GM18498 (cell line): ENCODE data around the gene POLR1B.
A peak's percentile ranks its signal among the peaks of the same experiment; 100 is the strongest.
"Not testable (repeated sequence)": the region's sequence is repeated elsewhere in the genome, so short reads cannot be mapped to it uniquely, and the experiment has no call there.

ENCODE experiments used
- ATAC-seq: cut with Tn5 transposase; IDR thresholded peaks from one replicate; pipeline ENCODE4 v1.9.1; 2021; ENCODE audit warnings: mild to moderate bottlenecking, moderate library complexity; ENCODE audit not compliant: unreplicated experiment

POLR1B gene, protein sequence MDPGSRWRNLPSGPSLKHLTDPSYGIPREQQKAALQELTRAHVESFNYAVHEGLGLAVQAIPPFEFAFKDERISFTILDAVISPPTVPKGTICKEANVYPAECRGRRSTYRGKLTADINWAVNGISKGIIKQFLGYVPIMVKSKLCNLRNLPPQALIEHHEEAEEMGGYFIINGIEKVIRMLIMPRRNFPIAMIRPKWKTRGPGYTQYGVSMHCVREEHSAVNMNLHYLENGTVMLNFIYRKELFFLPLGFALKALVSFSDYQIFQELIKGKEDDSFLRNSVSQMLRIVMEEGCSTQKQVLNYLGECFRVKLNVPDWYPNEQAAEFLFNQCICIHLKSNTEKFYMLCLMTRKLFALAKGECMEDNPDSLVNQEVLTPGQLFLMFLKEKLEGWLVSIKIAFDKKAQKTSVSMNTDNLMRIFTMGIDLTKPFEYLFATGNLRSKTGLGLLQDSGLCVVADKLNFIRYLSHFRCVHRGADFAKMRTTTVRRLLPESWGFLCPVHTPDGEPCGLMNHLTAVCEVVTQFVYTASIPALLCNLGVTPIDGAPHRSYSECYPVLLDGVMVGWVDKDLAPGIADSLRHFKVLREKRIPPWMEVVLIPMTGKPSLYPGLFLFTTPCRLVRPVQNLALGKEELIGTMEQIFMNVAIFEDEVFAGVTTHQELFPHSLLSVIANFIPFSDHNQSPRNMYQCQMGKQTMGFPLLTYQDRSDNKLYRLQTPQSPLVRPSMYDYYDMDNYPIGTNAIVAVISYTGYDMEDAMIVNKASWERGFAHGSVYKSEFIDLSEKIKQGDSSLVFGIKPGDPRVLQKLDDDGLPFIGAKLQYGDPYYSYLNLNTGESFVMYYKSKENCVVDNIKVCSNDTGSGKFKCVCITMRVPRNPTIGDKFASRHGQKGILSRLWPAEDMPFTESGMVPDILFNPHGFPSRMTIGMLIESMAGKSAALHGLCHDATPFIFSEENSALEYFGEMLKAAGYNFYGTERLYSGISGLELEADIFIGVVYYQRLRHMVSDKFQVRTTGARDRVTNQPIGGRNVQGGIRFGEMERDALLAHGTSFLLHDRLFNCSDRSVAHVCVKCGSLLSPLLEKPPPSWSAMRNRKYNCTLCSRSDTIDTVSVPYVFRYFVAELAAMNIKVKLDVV

GRCh38 chr2:112542123-112542983 lies at the start of gene POLR1B:
TSS of gene POLR1B (plus strand) at chr2:112542465. CDS start at chr2:112542495, 30 bp downstream.
- peak; percentile 84 for ATAC-seq

GRCh38 chr2:112493048-112493447 lies 49.2 kb upstream of the POLR1B start:
- no peak for ATAC-seq

GRCh38 chr2:112493858-112494648 lies 48.2 kb upstream of the POLR1B start:
- ATAC-seq = no peak

DNA sequence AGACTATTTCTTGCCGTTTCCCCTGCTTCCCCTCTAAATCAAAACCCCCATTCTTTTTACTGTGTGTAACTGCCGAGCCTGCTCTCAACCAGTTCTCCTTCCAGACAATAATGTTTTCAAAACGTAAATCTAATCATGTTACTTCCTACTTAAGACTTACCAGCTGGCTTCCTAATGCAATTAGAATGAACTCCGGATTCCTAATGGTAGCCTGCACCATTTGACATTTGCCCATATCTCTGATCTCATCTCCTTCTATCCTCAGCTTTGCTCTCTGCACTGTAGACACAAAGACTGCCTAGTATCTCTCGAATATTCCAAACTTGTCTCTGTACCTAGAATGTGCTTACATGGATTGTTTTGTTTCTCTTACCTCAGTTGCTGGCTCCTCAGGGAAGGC lies 47.4 kb upstream of the POLR1B start:
- no peak for ATAC-seq

- not testable (repeated sequence) for ATAC-seq
These were observed 46.4 kb upstream of the POLR1B start for GRCh38 chr2:112495878-112496277.

DNA sequence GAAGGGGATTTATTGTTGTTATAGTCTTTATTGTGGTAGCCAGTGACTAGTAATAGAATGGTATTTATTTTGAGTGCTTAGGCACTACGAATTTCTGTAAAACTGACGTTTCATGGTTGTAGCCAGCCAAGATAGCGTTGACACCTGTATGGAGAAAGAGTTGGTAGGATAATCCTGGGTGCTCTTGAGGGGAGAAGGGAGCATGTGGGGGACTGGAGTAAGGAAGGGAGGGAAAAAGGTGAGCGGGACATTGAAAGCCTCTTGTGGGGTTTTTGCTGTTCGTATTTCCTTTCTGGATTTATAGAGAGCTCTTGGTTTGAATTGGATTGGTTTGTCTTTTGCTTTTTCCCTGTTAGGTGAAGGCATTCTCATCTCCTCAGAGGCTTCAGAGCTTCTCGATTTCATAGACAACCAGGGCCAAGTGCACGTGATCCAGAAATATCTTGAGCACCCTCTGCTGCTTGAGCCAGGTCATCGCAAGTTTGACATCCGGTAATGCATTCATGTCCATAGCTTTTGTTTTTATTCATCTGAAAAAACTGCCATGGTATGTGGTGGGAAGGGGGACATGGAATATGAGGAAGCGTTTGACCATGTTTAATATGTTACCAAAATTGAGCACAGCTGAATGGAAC lies 41.3 kb upstream of the POLR1B start:
- ATAC-seq = peak; percentile 58

DNA sequence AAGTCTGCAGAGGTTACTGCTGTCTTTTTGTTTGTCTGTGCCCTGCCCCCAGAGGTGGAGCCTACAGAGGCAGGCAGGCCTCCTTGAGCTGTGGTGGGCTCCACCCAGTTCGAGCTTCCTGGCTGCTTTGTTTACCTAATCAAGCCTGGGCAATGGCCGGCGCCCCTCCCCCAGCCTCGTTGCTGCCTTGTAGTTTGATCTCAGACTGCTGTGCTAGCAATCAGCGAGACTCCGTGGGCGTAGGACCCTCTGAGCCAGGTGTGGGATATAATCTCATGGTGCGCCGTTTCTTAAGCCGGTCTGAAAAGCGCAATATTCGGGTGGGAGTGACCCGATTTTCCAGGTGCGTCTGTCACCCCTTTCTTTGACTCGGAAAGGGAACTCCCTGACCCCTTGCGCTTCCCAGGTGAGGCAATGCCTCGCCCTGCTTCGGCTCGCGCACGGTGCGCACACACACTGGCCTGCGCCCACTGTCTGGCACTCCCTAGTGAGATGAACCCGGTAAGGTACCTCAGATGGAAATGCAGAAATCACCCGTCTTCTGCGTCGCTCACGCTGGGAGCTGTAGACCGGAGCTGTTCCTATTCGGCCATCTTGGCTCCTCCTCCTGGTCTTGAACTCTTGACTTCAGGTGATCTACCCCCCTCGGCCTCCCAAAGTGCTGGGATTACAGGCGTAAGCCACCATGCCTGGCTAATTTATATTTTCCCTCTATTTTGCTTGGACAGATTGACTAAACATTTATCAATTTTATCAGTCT lies 32.8 kb upstream of the POLR1B start:
- ATAC-seq = not testable (repeated sequence)

DNA sequence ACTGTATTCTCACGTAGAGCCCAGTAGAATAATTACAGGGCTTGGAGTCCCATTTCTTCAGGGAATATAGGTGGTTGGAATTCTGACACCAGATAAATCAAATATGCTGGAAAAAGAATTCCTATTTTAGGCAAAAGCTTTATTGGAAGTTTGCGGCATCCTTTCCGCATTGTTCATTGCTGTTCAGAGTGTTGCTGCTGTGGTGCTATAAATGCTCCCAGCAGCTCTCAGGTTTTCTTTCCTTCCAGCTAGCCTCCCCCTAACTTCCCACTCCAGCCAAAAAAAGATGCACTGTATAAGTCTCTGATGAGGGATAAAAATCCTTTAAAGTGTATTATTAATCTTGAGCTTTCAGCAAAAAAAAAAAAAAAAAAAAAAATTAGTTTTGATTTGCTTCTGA lies 25.5 kb upstream of the POLR1B start:
- ATAC-seq = no peak

GRCh38 chr2:112518807-112519206 lies 23.5 kb upstream of the POLR1B start:
- no peak for ATAC-seq

- ATAC-seq = no peak
These were observed 22.8 kb upstream of the POLR1B start for GRCh38 chr2:112519506-112519905.

DNA sequence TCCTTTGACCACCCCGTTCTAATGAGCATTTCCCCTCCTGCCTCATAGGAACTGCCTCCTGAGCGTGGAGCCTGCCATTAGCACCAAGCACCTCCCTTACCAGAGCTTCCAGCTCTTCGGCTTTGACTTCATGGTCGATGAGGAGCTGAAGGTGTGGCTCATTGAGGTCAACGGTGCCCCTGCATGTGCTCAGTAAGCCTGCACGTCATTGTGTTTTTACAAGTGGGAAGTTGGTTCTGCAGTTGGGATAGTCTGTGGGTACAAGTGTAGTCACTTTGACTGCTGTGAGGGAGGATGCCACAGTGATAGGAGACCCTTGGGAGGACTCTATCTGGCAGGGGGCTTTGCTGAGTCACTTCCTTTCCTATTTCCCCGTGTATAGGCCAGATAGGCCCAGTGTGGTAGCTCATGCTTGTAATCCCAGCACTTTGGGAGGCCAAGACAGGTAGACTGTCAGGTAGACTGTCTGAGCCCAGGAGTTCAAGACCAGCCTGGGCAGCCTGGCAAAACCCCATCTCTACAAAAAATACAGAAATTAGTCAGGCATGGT lies 22.0 kb upstream of the POLR1B start:
- ATAC-seq = no peak

DNA sequence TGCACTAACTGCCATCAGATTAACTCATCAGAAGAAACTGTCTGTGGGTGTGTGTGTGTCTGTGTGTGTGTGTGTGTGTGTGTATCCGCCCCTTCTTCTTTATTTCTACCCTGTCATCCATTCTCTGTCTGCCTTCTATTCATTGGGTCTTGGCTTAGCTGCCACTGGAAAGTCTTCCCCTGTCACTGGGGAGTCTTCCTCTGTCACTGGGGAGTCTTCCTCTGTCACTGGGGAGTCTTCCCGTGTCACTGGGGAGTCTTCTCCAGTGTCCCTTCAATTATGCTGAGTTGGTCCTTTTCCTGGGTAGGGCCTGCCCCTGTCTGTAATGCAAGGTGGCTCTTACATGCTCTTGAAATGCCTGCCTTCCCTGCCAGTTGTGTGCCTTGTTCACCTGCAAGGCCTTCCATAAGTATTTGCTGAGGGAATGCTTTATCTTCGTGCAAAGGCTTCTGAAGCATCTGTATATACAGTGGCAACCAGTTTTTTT lies 18.9 kb upstream of the POLR1B start:
- no peak for ATAC-seq

DNA sequence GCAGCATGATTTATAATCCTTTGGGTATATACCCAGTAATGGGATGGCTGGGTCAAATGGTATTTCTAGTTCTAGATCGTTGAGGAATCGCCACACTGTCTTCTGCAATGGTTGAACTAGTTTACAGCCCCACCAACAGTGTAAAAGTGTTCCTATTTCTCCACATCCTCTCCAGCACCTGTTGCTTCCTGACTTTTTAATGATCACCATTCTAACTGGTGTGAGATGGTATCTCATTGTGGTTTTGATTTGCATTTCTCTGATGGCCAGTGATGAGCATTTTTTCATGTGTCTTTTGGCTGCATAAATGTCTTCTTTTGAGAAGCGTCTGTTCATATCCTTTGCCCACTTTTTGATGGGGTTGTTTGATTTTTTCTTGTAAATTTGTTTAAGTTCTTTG lies 18.0 kb upstream of the POLR1B start:
- not testable (repeated sequence) for ATAC-seq

DNA sequence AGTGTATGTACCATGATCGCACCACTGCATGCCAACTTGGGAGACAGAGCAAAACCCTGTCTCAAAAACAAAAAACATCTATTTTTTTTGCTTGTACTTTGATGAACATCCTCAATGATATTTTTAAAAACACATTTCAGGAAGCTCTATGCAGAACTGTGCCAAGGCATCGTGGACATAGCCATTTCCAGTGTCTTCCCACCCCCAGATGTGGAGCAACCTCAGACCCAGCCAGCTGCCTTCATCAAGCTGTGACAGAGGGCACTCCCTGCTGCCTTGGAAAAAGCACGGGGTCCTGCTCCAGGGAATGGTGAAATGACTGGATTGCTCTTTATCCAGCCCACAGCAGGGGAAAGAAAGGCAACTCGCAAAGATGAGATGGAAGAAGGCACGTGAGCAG lies 13.7 kb upstream of the POLR1B start:
- ATAC-seq = no peak

- ATAC-seq = no peak
These were observed 12.5 kb upstream of the POLR1B start for GRCh38 chr2:112529757-112530156.

DNA sequence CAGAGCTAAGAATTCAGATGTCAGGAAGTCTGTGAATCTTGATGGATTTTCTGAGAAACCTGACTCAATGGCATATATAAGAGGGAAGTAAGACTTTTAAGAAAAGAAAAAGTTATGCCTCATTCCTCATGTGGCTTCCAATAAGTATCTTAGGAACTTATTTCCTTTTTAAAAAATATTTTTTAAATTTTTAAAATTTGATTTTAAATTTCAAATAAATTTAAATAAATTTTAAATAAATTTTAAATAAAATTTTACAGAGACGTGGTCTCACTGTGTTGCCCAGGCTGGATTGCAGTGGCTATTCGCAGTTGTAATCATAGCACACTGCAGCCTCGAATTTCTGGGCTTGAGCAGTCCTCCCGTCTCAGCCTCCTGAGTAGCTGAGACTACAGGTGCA lies 11.5 kb upstream of the POLR1B start:
- ATAC-seq = no peak

DNA sequence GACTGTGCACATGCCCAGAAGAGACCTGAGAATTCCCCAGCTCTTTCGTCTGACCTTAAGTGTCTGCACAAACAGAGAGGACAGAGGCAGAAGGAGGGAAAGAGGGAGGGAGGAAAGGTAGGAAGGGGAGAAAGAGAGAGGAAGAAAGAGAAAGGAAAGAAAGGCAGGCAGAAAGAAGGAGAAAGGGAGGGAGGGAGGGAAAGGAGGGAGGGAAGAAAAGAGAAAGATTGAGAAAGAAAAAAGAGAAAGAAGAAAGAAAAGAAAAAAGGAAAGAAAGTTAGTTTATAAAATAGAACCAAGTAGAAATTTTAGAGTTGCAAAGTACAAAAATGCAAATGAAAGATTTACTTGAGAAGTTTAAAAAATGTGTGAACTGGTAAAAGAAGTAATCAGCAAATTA lies 7.4 kb upstream of the POLR1B start:
- ATAC-seq = no peak

GRCh38 chr2:112536665-112537064 lies 5.6 kb upstream of the POLR1B start:
- ATAC-seq = not testable (repeated sequence)
